Measurements from ENCODE around the gene ATP6V0A1. TPM values are rescaled to one million over a fixed set of nuclear protein-coding genes. Genes with fewer than 3 reads are reported as not detected.
"Not testable (repeated sequence)": the region's sequence is repeated elsewhere in the genome, so short reads cannot be mapped to it uniquely, and the experiment has no call there.

Gene ATP6V0A1
- total and polyA plus RNA-seq, 3 donors from 2014 or later, result 89.9 to 143 (median 131) TPM

- H3K4me1 ChIP-seq, result peaks cover 32% of the 10 kb centered on the region
- no peaks in the 10 kb centered on the region for H3K9me3 ChIP-seq
- no peak overlapping the region for H3K4me3 ChIP-seq
- H3K36me3 ChIP-seq (ENCODE audit: low read depth, missing control alignments), result no peaks in the 10 kb centered on the region
- 79 to 93% methylated on average over 7 to 11 of the region's 11 CpGs for WGBS, 2 donors
- TF ChIP-seq POLR2A (IDR thresholded peaks at IDR 0.05) (no peak), CTCF (IDR thresholded peaks at IDR 0.05) (no peak)
- DNase-seq, result no peak
- intact Hi-C loops (cut with DNase I; ENCODE audit: low total_unique reads), result no loop called here
- H3K27me3 ChIP-seq, result no peaks in the 10 kb centered on the region
- H3K27ac ChIP-seq, result peak overlapping the region in 1 of 2 donors; percentile 77
Observed at GRCh38 chr17:42411905-42412679, 46.6 kb upstream of the ATP6V0A1 start.

- no peaks in the 10 kb centered on the region for H3K9me3 ChIP-seq
- no peak overlapping the region for H3K4me3 ChIP-seq
- peak overlapping the region in 1 of 2 donors; percentile 30 for H3K27ac ChIP-seq
- no peaks in the 10 kb centered on the region for H3K36me3 ChIP-seq (ENCODE audit: low read depth, missing control alignments)
- TF ChIP-seq CTCF (IDR thresholded peaks at IDR 0.05), result no peak
- TF ChIP-seq POLR2A (IDR thresholded peaks at IDR 0.05), result no peak
- no peak for DNase-seq
- no peaks in the 10 kb centered on the region for H3K27me3 ChIP-seq
- WGBS, 2 donors, result 77 to 86% methylated on average over 3 of the region's 3 CpGs
- peaks cover 24% of the 10 kb centered on the region for H3K4me1 ChIP-seq
- intact Hi-C loops (cut with DNase I; ENCODE audit: low total_unique reads), result no loop called here
Observed at GRCh38 chr17:42413464-42414040, 45.1 kb upstream of the ATP6V0A1 start.

GRCh38 chr17:42414704-42415409 is 43.8 kb upstream of the ATP6V0A1 start:
- peaks cover 14% of the 10 kb centered on the region for H3K4me1 ChIP-seq
- DNase-seq, result no peak
- H3K9me3 ChIP-seq, result no peaks in the 10 kb centered on the region
- H3K27me3 ChIP-seq, result no peaks in the 10 kb centered on the region
- H3K4me3 ChIP-seq, result no peak overlapping the region
- 73 to 86% methylated on average over 4 to 7 of the region's 7 CpGs for WGBS, 2 donors
- no peaks in the 10 kb centered on the region for H3K36me3 ChIP-seq (ENCODE audit: low read depth, missing control alignments)
- no peak overlapping the region for H3K27ac ChIP-seq
- intact Hi-C loops (cut with DNase I; ENCODE audit: low total_unique reads), result no loop called here
- TF ChIP-seq CTCF (IDR thresholded peaks at IDR 0.05) (no peak), POLR2A (IDR thresholded peaks at IDR 0.05) (no peak)

GRCh38 chr17:42417981-42418380 is 40.7 kb upstream of the ATP6V0A1 start:
- H3K9me3 ChIP-seq; H3K4me1 ChIP-seq; H3K4me3 ChIP-seq; H3K36me3 ChIP-seq (ENCODE audit: low read depth, missing control alignments); DNase-seq; intact Hi-C loops (cut with DNase I; ENCODE audit: low total_unique reads); H3K27ac ChIP-seq; H3K27me3 ChIP-seq: not testable (repeated sequence)
- 93% methylated on average over 5 of the region's 5 CpGs for WGBS, 2 donors

- Histone ChIP-seq H3K4me3 (peak overlapping the region; percentile 78 to 87), H3K27me3 (no peaks in the 10 kb centered on the region), H3K27ac (peak overlapping the region; percentile 92 to 97), H3K36me3 (ENCODE audit: low read depth, missing control alignments) (no peaks in the 10 kb centered on the region), H3K4me1 (peaks cover 10% of the 10 kb centered on the region), H3K9me3 (no peaks in the 10 kb centered on the region)
- no peak for TF ChIP-seq CTCF (IDR thresholded peaks at IDR 0.05)
- TF ChIP-seq POLR2A (IDR thresholded peaks at IDR 0.05), result no peak
- DNase-seq, result no peak
- intact Hi-C loops (cut with DNase I; ENCODE audit: low total_unique reads), result loop anchor here (10.0 kb wide), 1 partner anchor 104 kb away; no protein-coding TSS in a partner anchor
- WGBS, 2 donors, result 13% methylated on average over 5 to 6 of the region's 6 CpGs
Observed at GRCh38 chr17:42421136-42421506, 37.6 kb upstream of the ATP6V0A1 start.

All from testis (tissue), 3 donors.